HEK293 (cell line): ENCODE data around the gene MRGPRD.

ENCODE experiments used
- CTCF ChIA-PET: fragments of 350-600 bp; formaldehyde crosslinking; extraction: SDS; loops from one replicate; lab custom pipeline; 2021; ENCODE audit warnings: antibody characterized with exemption; lab: Yijun Ruan, JAX
- POLR2A ChIA-PET: fragments of 300-600 bp; formaldehyde crosslinking; extraction: SDS; loops from one replicate; lab custom pipeline; 2020; ENCODE audit warnings: antibody characterized with exemption, inconsistent platforms; lab: Yijun Ruan, JAX
- H3K27ac ChIP-seq: fragments of 200-500 bp; sonication (Bioruptor generic); 2 replicates; pipeline ENCODE4 v1.5.1; 2014; ENCODE audit warnings: low read depth, low read length, control low read depth, inconsistent platforms; ENCODE audit errors: extremely low read depth
- H3K36me3 ChIP-seq, 2 experiments: fragments of 200-500 bp in 1 of 2; sonication (Bioruptor generic) in 1 of 2; 1 replicate in 1 of 2; 2 replicates in 1 of 2; pipeline ENCODE4 v1.5.1; 2014 to 2017; ENCODE audit warnings: inconsistent platforms in 2 of 2, low read length in 2 of 2; ENCODE audit not compliant: control insufficient read depth in 2 of 2, insufficient read depth in 1 of 2
- H3K4me1 ChIP-seq: fragments of 200-500 bp; sonication (Bioruptor generic); 2 replicates; pipeline ENCODE4 v1.5.1; 2014; ENCODE audit warnings: mild to moderate bottlenecking, low read length, inconsistent platforms; ENCODE audit not compliant: control insufficient read depth, insufficient read depth
- H3K4me3 ChIP-seq: 2 replicates; pipeline ENCODE4 v1.5.1; 2011; ENCODE audit warnings: low read depth, mild to moderate bottlenecking, control low read depth, low read length, moderate library complexity
- H3K9me3 ChIP-seq: fragments of 200-500 bp; sonication (Bioruptor generic); 2 replicates; pipeline ENCODE4 v1.5.1; 2014; ENCODE audit warnings: low read depth, low read length, inconsistent platforms; ENCODE audit not compliant: control insufficient read depth, insufficient read depth
- GLIS1 ChIP-seq: fragments of 450-650 bp; formaldehyde crosslinking; IDR thresholded peaks from 2 replicates; pipeline ENCODE4 v1.5.1; 2016; ENCODE audit warnings: missing biosample characterization, missing genetic modification characterization
- KLF1 ChIP-seq: fragments of 450-650 bp; formaldehyde crosslinking; IDR thresholded peaks from 2 replicates; pipeline ENCODE4 v1.5.1; 2016; ENCODE audit warnings: missing biosample characterization, missing genetic modification characterization
- REST ChIP-seq: fragments of 450-650 bp; formaldehyde crosslinking; IDR thresholded peaks from 2 replicates; pipeline ENCODE4 v1.5.1; 2016; ENCODE audit warnings: missing biosample characterization, missing genetic modification characterization
- SALL2 ChIP-seq: fragments of 450-650 bp; formaldehyde crosslinking; IDR thresholded peaks from 2 replicates; pipeline ENCODE4 v1.5.0; 2017; ENCODE audit warnings: missing biosample characterization, mild to moderate bottlenecking, missing genetic modification characterization, borderline replicate concordance
- SP2 ChIP-seq: fragments of 450-650 bp; formaldehyde crosslinking; IDR thresholded peaks from 2 replicates; pipeline ENCODE4 v1.5.1; 2016; ENCODE audit warnings: missing biosample characterization, missing genetic modification characterization
- ZBTB20 ChIP-seq: fragments of 450-650 bp; formaldehyde crosslinking; IDR thresholded peaks from 2 replicates; pipeline ENCODE4 v1.5.1; 2016; ENCODE audit warnings: missing biosample characterization, missing genetic modification characterization
- ZFP69B ChIP-seq: fragments of 450-650 bp; formaldehyde crosslinking; IDR thresholded peaks from 2 replicates; pipeline ENCODE4 v1.5.1; 2016; ENCODE audit warnings: missing biosample characterization, missing genetic modification characterization
- ZIC2 ChIP-seq: fragments of 450-650 bp; formaldehyde crosslinking; IDR thresholded peaks from 2 replicates; pipeline ENCODE4 v1.5.1; 2016; ENCODE audit warnings: missing biosample characterization, missing genetic modification characterization
- ZNF24 ChIP-seq: fragments of 450-650 bp; formaldehyde crosslinking; IDR thresholded peaks from 2 replicates; pipeline ENCODE4 v1.5.1; 2016; ENCODE audit warnings: missing biosample characterization, missing genetic modification characterization
- ZNF398 ChIP-seq: fragments of 450-650 bp; formaldehyde crosslinking; IDR thresholded peaks from 2 replicates; pipeline ENCODE4 v1.5.1; 2017; ENCODE audit warnings: missing biosample characterization, missing genetic modification characterization
- ZNF423 ChIP-seq: fragments of 450-650 bp; formaldehyde crosslinking; IDR thresholded peaks from 2 replicates; pipeline ENCODE4 v1.5.1; 2016; ENCODE audit warnings: missing biosample characterization, missing genetic modification characterization
- ZNF449 ChIP-seq: fragments of 450-650 bp; formaldehyde crosslinking; IDR thresholded peaks from 2 replicates; pipeline ENCODE4 v1.5.1; 2017; ENCODE audit warnings: missing biosample characterization, mild to moderate bottlenecking, missing genetic modification characterization, moderate library complexity
- ZNF473 ChIP-seq: fragments of 450-650 bp; formaldehyde crosslinking; IDR thresholded peaks from 2 replicates; pipeline ENCODE4 v1.5.1; 2017; ENCODE audit warnings: missing biosample characterization, missing genetic modification characterization
- ZNF580 ChIP-seq: fragments of 450-650 bp; formaldehyde crosslinking; IDR thresholded peaks from 2 replicates; pipeline ENCODE4 v1.5.1; 2016; ENCODE audit warnings: missing biosample characterization, missing genetic modification characterization
- ZNF600 ChIP-seq: fragments of 450-650 bp; formaldehyde crosslinking; IDR thresholded peaks from 2 replicates; pipeline ENCODE4 v1.5.1; 2016; ENCODE audit warnings: missing biosample characterization, missing genetic modification characterization
- ZNF670 ChIP-seq: fragments of 450-650 bp; formaldehyde crosslinking; IDR thresholded peaks from 2 replicates; pipeline ENCODE4 v1.5.1; 2016; ENCODE audit warnings: missing biosample characterization, missing genetic modification characterization, low read depth
- TF ChIP-seq, protein P1 (sequence below): fragments of 450-650 bp; formaldehyde crosslinking; IDR thresholded peaks from 2 replicates; pipeline ENCODE4 v1.5.1; 2017; ENCODE audit warnings: missing biosample characterization, missing genetic modification characterization

MRGPRD gene

GRCh38 chr11:69010361-69010891, 29.6 kb upstream of the MRGPRD start:
- ChIA-PET CTCF (interaction anchor here (0.6 to 0.7 kb wide), 2 partner anchors 8 to 719 kb away, joined by 4 to 6 read pairs; no protein-coding TSS in a partner anchor), POLR2A (interaction anchor here (3.1 kb wide), 1 partner anchor 39 kb away, joined by 9 read pairs; the partner anchor contains the start of gene TPCN2)
- H3K4me1 ChIP-seq = no peaks in the 10 kb centered on the region
- H3K27ac ChIP-seq = no peak overlapping the region
- no peak for TF ChIP-seq ZFP69B
- no peak for TF ChIP-seq ZNF670 (tag by site-specific recombination)
- TF ChIP-seq, protein P1, sequence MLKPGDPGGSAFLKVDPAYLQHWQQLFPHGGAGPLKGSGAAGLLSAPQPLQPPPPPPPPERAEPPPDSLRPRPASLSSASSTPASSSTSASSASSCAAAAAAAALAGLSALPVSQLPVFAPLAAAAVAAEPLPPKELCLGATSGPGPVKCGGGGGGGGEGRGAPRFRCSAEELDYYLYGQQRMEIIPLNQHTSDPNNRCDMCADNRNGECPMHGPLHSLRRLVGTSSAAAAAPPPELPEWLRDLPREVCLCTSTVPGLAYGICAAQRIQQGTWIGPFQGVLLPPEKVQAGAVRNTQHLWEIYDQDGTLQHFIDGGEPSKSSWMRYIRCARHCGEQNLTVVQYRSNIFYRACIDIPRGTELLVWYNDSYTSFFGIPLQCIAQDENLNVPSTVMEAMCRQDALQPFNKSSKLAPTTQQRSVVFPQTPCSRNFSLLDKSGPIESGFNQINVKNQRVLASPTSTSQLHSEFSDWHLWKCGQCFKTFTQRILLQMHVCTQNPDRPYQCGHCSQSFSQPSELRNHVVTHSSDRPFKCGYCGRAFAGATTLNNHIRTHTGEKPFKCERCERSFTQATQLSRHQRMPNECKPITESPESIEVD (tag by site-specific recombination) = no peak
- peak; percentile 46; the same call in 1 of the 2 replicates for TF ChIP-seq KLF1 (tag by site-specific recombination)
- TF ChIP-seq SALL2 (tag by site-specific recombination) = no peak
- H3K9me3 ChIP-seq = no peaks in the 10 kb centered on the region
- H3K4me3 ChIP-seq = no peak overlapping the region
- no peaks in the 10 kb centered on the region for H3K36me3 ChIP-seq

DNA sequence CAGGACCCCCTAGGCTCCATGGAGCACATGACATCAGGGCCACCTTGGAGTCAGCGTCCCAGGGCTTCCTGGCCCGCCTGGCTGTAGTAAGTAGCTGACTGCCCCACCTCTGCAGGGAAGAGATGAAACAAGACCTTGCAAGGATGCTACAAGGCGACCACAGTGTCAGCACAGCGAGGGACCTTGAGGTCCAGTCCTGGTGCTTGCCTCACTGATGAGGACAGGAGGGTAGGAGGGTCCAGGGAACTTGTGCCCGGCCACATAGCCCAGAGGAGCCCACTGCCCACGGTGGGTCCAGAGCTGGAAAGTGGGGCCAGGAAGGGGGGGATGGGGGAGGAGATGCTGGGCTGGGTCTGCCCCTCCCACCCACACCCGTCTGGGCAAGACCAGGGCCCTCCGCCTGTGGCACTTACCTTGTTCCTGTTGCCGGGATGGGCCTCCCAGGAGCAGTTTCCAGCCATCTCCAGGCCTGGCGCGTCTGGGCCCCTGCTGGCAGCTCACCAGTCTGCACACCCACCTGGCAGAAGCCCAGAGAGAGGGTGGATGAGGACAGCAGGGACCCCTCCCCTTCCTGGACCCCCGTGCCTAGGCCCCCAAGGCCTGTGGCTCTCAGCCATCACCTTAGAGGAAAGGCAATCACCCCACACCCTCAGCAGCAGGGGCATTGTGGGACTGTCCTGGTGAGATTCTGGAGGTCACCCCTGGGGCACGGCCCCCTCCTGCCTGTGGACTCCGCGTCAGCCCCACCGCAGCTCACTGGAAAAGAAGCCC, 28.8 kb upstream of the MRGPRD start:
- Histone ChIP-seq H3K27ac (no peak overlapping the region), H3K9me3 (no peaks in the 10 kb centered on the region)
- POLR2A ChIA-PET = interaction anchor here (0.6 to 3.1 kb wide), 2 partner anchors 39 to 591 kb away, joined by 5 to 9 read pairs; partner anchors contain the start of gene TPCN2
- CTCF ChIA-PET = interaction anchor here (1.1 kb wide), 1 partner anchor 11 kb away, joined by 4 read pairs; no protein-coding TSS in a partner anchor
- TF ChIP-seq ZIC2 (tag by site-specific recombination) (peak; percentile 35; the same call in 1 of the 2 replicates), GLIS1 (tag by site-specific recombination) (peak; percentile 78), ZNF24 (no peak), ZNF398 (tag by site-specific recombination) (no peak), ZNF449 (tag by site-specific recombination) (no peak), KLF1 (tag by site-specific recombination) (peak; percentile 72), ZBTB20 (tag by site-specific recombination) (no peak)
- TF ChIP-seq, all 188 proteins: peak for 3
- Histone ChIP-seq H3K36me3 (no peaks in the 10 kb centered on the region), H3K4me1 (no peaks in the 10 kb centered on the region), H3K4me3 (no peak overlapping the region)

GRCh38 chr11:69008737-69009440, 28.1 kb upstream of the MRGPRD start:
- Histone ChIP-seq H3K9me3 (no peaks in the 10 kb centered on the region), H3K36me3 (no peaks in the 10 kb centered on the region), H3K27ac (no peak overlapping the region), H3K4me1 (no peaks in the 10 kb centered on the region), H3K4me3 (no peak overlapping the region)
- ChIA-PET CTCF (interaction anchor here (1.1 kb wide), 1 partner anchor 11 kb away, joined by 4 read pairs; no protein-coding TSS in a partner anchor), POLR2A (interaction anchor here (0.5 to 3.1 kb wide), 4 partner anchors 13 to 592 kb away, joined by 4 to 9 read pairs (median 5); partner anchors contain the start of gene TPCN2)
- TF ChIP-seq ZNF580 (tag by site-specific recombination) = no peak
- 0 out of 2 replicates have a peak, but pooled peaks have one; percentile 15 for TF ChIP-seq SP2 (tag by site-specific recombination)
- no peak for TF ChIP-seq ZNF473 (tag by site-specific recombination)
- peak; percentile 53; the same call in 1 of the 2 replicates for TF ChIP-seq ZNF600 (tag by site-specific recombination)
- TF ChIP-seq ZIC2 (tag by site-specific recombination) = no peak
- TF ChIP-seq KLF1 (tag by site-specific recombination) = peak; percentile 52
- TF ChIP-seq REST (tag by site-specific recombination) = no peak
- no peak for TF ChIP-seq ZNF423 (tag by site-specific recombination)
